ENCODE measurements around the gene DSCAM. TPM values are rescaled to one million over a fixed set of nuclear protein-coding genes. Genes with fewer than 3 reads are reported as not detected.

DSCAM gene
- total RNA-seq, 3 donors from 2014 or later (not counting 1 experiment from before 2014, with no cell fraction given) = not detected

GRCh38 chr21:40021558-40022351, 825.2 kb downstream of the DSCAM start:
- TF ChIP-seq CTCF (IDR thresholded peaks at IDR 0.05) = no peak
- DNase-seq = no peak
- intact Hi-C loops (cut with micrococcal nuclease) = no loop called here
- Mint-ChIP-seq H3K4me1 (no peaks in the 10 kb centered on the region), H3K9me3 (peaks cover 9 to 11% of the 10 kb centered on the region in 2 donors), H3K36me3 (no peaks in the 10 kb centered on the region), H3K27ac (no peak overlapping the region), H3K27me3 (ENCODE audit: low read depth in 2 of 2) (no peaks in the 10 kb centered on the region), H3K4me3 (no peak overlapping the region)
- Histone ChIP-seq H3K27me3 (ENCODE audit: control insufficient read depth, insufficient read depth, low read length) (no peaks in the 10 kb centered on the region), H3K36me3 (ENCODE audit: control insufficient read depth, insufficient read depth, low read length) (no peaks in the 10 kb centered on the region), H3K27ac (ENCODE audit: low read length) (no peak overlapping the region), H3K4me3 (ENCODE audit: low read length) (no peak overlapping the region), H3K9me3 (ENCODE audit: control insufficient read depth, insufficient read depth, low read length) (peaks cover 4% of the 10 kb centered on the region), H3K4me1 (ENCODE audit: control insufficient read depth, insufficient read depth, low read length) (no peaks in the 10 kb centered on the region)
- WGBS (ENCODE audit: insufficient coverage) = 71% methylated on average over 4 of the region's 5 CpGs
- no peak for ATAC-seq

GRCh38 chr21:40020651-40021050, 826.3 kb downstream of the DSCAM start:
- intact Hi-C loops (cut with micrococcal nuclease) = no loop called here
- ATAC-seq (no peak), DNase-seq (no peak)
- peaks cover 11 to 15% of the 10 kb centered on the region in 2 donors for H3K9me3 Mint-ChIP-seq
- H3K27me3 Mint-ChIP-seq (ENCODE audit: low read depth in 2 of 2) = no peaks in the 10 kb centered on the region
- H3K27me3 ChIP-seq (ENCODE audit: control insufficient read depth, insufficient read depth, low read length) = no peaks in the 10 kb centered on the region
- H3K4me1 ChIP-seq (ENCODE audit: control insufficient read depth, insufficient read depth, low read length) = no peaks in the 10 kb centered on the region
- H3K36me3 ChIP-seq (ENCODE audit: control insufficient read depth, insufficient read depth, low read length) = no peaks in the 10 kb centered on the region
- H3K36me3 Mint-ChIP-seq = no peaks in the 10 kb centered on the region
- 79% methylated on average over 3 of the region's 3 CpGs for WGBS (ENCODE audit: insufficient coverage)
- H3K9me3 ChIP-seq (ENCODE audit: control insufficient read depth, insufficient read depth, low read length) = peaks cover 4% of the 10 kb centered on the region
- no peak overlapping the region for H3K27ac Mint-ChIP-seq
- no peak for TF ChIP-seq CTCF (IDR thresholded peaks at IDR 0.05)
- no peak overlapping the region for H3K4me3 Mint-ChIP-seq
- no peak overlapping the region for H3K4me3 ChIP-seq (ENCODE audit: low read length)
- no peak overlapping the region for H3K27ac ChIP-seq (ENCODE audit: low read length)
- no peaks in the 10 kb centered on the region for H3K4me1 Mint-ChIP-seq

GRCh38 chr21:40018871-40019475, 828.0 kb downstream of the DSCAM start:
- Histone ChIP-seq H3K27ac (ENCODE audit: low read length) (no peak overlapping the region), H3K9me3 (ENCODE audit: control insufficient read depth, insufficient read depth, low read length) (peaks cover 4% of the 10 kb centered on the region), H3K4me1 (ENCODE audit: control insufficient read depth, insufficient read depth, low read length) (no peaks in the 10 kb centered on the region), H3K4me3 (ENCODE audit: low read length) (no peak overlapping the region), H3K36me3 (ENCODE audit: control insufficient read depth, insufficient read depth, low read length) (no peaks in the 10 kb centered on the region), H3K27me3 (ENCODE audit: control insufficient read depth, insufficient read depth, low read length) (no peaks in the 10 kb centered on the region)
- Mint-ChIP-seq H3K9me3 (peaks cover 17 to 19% of the 10 kb centered on the region in 2 donors), H3K4me1 (no peaks in the 10 kb centered on the region), H3K27me3 (ENCODE audit: low read depth in 2 of 2) (no peaks in the 10 kb centered on the region), H3K4me3 (no peak overlapping the region), H3K27ac (no peak overlapping the region), H3K36me3 (no peaks in the 10 kb centered on the region)
- 93% methylated on average over 3 of the region's 3 CpGs for WGBS (ENCODE audit: insufficient coverage)
- no peak for TF ChIP-seq CTCF (IDR thresholded peaks at IDR 0.05)
- ATAC-seq (no peak), DNase-seq (no peak)
- intact Hi-C loops (cut with micrococcal nuclease) = no loop called here

All from natural killer cell (primary cell).